ENCODE data around the gene ZPLD1. TPM values are rescaled to one million over a fixed set of nuclear protein-coding genes. Genes with fewer than 3 reads are reported as not detected.

ZPLD1 gene
- total RNA-seq (2014; rRNA removed; shearing (Covaris generic)): not detected in 2 replicates
- not detected in 2 replicates for polyA plus RNA-seq (2014; cell fraction: nucleus; rRNA removed)

DNA sequence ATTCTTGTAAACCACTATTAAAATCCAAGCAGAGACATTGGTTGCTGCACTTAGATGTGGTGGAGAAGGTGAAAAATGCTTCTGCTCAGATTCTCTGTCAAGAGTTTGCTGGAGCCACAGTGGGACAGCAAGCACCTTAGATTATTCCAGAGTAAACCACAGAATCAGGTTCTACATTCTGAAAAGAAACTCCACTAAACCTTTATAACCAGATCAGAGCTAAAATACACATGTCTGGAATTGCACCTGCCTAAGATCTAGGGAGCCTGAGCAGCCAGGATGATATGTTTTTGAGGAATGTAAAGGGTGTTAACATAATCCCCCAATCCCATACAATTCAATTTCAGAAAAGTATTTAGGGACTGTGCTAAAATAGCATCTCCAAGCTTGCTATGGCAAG, at the start of gene ZPLD1:
ZPLD1 (plus strand) TSS at position 301 of the 400 bp plus-strand sequence. CDS start 3,473 bp downstream, outside the sequence.
- no peak for DNase-seq (ENCODE audit: extremely low read depth, low read depth)

GRCh38 chr3:102390171-102390864, 44.5 kb upstream of the ZPLD1 start:
- no peak for DNase-seq (ENCODE audit: extremely low read depth, low read depth)

- no peak for DNase-seq (ENCODE audit: extremely low read depth, low read depth)
These were observed 43.9 kb upstream of the ZPLD1 start for GRCh38 chr3:102390916-102391315.

- no peak for DNase-seq (ENCODE audit: extremely low read depth, low read depth)
These were observed 43.3 kb upstream of the ZPLD1 start for GRCh38 chr3:102391491-102391890.

DNA sequence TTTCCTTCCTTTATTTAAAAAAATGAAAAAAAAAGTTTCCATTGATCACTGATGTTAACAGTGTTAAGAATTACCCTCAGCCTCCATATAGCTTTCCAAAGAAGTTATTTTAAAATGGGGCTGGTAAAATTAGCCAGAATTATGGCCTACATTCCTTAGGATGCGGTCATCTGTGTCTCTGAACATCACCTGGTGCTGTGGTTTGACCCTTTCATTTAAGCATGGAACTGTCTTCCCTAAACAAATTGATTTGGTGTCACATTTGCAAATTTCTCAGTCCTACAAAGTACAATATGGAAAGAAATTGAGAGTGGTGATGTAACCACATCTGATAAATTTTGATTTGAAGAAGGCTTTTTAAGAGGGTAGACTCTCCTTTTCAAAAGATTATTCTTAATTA, 40.3 kb upstream of the ZPLD1 start:
- DNase-seq (ENCODE audit: extremely low read depth, low read depth): no peak

- DNase-seq (ENCODE audit: extremely low read depth, low read depth): no peak
These were observed 36.6 kb upstream of the ZPLD1 start for GRCh38 chr3:102398176-102398575.

- no peak for DNase-seq (ENCODE audit: extremely low read depth, low read depth)
These were observed 36.1 kb upstream of the ZPLD1 start for GRCh38 chr3:102398666-102399065.

DNA sequence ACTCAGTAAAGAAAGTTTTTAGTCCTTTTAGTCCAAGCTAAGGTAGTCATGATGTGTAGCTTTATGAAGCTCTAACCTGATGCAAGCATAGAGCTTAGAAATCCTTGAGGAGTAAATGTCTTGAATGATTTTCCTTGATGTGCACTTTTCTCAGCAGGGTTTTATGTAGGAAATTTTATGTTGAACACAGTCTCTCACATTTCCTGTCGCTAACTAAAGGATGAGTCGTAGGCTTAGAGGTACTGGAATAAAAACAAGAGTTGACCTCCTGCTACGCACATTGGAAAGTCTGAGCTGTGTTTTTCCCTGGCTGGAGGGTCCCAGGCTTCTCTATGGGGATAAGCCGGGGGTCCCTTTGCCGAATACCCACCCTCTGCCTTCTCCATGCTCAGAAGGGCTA, 34.7 kb upstream of the ZPLD1 start:
- DNase-seq (ENCODE audit: extremely low read depth, low read depth): no peak

DNA sequence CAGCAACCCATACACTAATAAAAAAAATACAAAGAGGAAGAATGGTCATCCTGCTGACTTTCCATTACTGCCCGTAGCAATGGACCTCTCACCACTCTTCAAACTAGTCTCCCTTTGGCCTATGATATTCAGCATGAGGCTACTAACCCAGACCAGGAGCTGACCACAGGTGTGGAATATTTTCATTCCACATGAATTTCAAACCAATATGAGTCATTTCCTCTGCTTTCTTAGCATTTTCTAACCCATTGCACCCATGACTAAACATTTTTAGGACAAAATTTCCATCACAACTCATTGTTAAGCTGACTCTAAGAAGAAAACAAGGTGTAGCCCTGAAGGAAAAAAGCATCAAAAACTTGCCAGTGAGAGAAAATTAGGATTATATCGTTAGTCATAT, 34.0 kb upstream of the ZPLD1 start:
- DNase-seq (ENCODE audit: extremely low read depth, low read depth): no peak

DNA sequence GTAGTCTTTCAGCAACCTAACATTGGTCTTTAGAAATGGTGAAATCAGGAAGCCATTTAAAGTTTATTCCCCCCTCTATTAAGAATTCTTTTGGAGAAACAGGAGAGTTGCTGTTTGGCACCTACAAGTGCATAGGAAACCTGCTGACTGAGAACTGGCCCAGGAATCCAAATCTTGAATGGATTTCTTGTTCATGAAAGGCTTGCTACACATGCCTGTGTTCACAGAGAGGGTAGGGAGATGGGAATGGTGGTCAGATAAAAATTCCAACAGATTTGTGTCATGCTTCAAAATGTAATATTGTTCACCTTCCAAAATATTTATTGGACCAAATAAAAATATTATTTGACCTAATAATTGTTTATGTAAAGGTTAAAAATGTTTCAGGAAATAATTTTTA, 24.2 kb upstream of the ZPLD1 start:
- no peak for DNase-seq (ENCODE audit: extremely low read depth, low read depth)

DNA sequence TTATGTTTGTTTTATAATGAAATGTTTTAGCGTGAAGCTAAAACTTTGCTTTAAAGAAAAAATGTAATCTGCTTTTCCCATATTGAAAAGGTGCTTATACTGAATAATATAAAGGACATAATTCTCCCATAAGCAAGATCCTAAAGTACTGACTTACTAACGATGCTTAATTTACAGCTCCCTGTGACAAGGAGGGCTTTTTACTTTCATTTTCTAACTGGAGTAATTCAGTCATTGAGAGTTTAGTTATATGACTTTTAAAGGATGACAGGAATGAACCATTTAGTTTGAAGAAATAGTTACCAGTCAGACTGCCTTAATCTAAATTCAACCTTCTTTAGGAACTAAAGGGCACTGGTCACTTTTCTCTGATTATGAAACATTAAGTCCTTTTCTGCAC, 19.3 kb upstream of the ZPLD1 start:
- DNase-seq (ENCODE audit: extremely low read depth, low read depth): no peak

DNA sequence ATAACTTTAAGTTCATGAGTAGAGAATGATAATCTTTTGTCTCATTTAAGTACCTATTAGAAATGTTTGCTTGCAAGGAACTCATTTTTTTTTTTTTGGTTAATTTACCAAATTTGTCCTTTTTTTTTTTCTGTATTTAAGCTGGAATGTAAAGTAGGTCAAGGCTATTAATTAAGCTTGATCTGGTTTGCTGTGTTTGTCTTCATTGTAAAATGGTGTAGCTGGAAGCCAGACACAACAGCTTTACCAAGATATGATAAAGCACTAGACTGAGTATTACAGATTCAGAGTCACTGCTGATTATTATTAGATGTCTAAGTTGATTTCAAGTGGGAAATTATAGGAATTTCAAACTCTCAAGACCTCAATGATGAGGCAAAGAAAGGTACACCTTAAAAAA, 15.0 kb upstream of the ZPLD1 start:
- DNase-seq (ENCODE audit: extremely low read depth, low read depth): no peak

DNA sequence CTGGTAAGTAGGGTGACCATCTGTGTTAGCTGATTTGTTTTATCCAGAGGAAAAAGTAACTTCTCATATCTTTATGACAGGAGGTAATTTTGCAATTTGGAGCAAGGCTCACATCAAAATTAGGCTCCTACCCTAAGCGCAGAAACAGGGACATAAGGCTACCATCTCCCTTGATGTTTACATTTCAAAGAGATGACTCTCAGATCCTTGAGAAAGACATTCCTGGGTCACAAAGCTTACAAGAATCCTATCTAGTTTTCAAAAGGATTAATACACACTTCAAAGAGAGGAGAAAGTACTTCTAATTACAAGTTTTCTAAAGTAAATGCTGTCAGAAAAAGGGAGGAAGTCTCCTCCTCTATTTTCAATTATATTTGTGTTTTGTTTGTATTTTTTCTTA, 7.0 kb downstream of the ZPLD1 start:
- no peak for DNase-seq (ENCODE audit: extremely low read depth, low read depth)

- no peak for DNase-seq (ENCODE audit: extremely low read depth, low read depth)
These were observed 8.2 kb downstream of the ZPLD1 start for GRCh38 chr3:102443021-102443420.

- no peak for DNase-seq (ENCODE audit: extremely low read depth, low read depth)
These were observed 9.3 kb downstream of the ZPLD1 start for GRCh38 chr3:102444101-102444500.

- no peak for DNase-seq (ENCODE audit: extremely low read depth, low read depth)
These were observed 12.5 kb downstream of the ZPLD1 start for GRCh38 chr3:102447272-102447671.

GRCh38 chr3:102449341-102449740, 14.5 kb downstream of the ZPLD1 start:
- no peak for DNase-seq (ENCODE audit: extremely low read depth, low read depth)

DNA sequence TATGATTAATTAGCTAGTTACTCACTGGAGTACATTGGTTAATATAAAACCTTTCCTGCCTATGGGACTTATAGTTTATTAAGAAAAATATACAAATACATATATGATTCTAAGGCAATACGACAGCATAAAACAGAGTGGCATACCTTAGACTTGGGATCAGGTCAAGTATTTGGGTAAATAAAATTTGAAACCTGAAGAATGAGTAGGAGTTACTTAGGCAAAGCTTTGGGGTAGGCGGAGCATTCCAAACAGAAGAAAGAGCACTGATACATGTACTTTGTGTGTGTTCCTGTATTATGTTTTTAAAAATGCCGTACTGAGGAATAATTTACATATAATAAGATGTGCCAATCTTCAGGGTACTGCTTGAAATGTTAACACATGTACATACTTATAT, 15.1 kb downstream of the ZPLD1 start:
- no peak for DNase-seq (ENCODE audit: extremely low read depth, low read depth)

DNA sequence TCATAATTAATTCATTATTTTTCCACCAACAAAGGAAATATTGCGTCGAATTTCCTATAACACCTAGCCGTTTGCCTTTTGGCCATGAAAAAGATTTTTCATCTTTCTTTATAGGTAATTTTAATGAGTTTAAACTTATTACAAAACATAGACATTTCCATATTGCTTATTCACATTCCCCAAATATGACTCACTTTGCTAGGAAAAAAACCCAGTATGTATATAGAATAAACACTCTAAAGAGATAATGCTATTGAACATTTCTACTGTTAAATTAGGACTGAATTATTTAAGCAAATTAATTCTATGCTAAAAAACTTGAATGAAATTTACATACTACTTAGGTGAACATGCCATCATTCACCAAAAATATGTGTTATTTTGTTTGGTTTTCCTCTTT, 16.2 kb downstream of the ZPLD1 start:
- no peak for DNase-seq (ENCODE audit: extremely low read depth, low read depth)

DNA sequence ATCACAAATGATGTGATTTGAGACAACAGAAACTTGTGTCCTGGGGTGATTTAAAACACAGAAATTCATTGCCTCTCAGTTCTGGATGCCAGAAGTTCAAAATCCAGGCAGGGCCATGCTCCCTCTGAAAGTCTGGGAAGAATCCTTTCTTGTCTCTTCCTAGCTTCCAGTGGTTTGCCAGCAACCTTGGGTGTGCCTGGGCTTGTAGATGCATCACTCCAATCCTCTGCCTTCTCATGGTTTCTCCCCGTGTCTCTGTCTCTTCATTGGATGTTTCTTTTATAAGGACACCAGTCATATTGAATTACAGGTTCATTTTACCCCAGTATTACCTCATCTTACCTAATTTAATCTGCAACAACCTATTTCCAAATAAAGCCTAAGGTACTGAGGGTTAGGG, 16.7 kb downstream of the ZPLD1 start:
- no peak for DNase-seq (ENCODE audit: extremely low read depth, low read depth)

- no peak for DNase-seq (ENCODE audit: extremely low read depth, low read depth)
These were observed 19.4 kb downstream of the ZPLD1 start for GRCh38 chr3:102454181-102454580.

DNA sequence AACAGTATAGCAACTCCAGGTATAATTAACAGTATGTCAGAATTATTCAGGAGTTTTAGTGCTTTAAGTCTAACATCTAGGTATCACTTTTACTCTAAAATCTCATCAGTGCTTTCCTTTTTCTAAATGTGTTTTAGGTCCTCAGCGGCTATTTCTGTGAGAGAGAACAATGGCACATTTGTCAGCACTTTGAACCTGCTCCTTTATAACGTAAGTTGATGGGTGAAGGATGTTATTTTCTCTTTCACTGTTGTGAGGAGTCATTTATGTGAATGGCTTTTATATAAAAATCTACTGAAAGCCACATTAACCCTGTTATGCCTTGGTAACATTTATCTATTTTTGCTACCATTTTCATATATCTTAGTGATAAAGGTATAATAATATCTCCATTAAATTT, 22.8 kb downstream of the ZPLD1 start:
- DNase-seq (ENCODE audit: extremely low read depth, low read depth): no peak

DNA sequence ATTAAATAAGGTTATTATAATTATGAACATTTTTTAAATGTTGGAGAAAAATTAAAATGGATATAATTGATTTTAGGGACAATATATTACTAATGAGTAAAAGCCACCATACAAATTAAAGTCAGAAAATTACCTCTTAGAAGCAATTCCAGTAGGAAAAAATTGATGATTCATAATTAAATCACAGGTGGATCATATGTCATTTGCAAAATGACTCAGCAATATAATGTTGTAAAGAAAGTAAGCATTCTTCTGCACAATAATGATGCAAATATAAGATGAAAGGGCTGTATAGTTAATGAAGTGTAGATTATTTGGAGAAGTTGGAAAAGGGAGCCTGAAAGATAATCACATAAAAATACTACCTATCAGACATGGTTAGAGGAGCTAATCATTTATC, 25.8 kb downstream of the ZPLD1 start:
- DNase-seq (ENCODE audit: extremely low read depth, low read depth): no peak

Measured in NCI-H460 (cell line).